ENCODE results near the gene KCNH5. TPM values are rescaled to one million over a fixed set of nuclear protein-coding genes. Genes with fewer than 3 reads are reported as not detected.
"Not testable (repeated sequence)": the region's sequence is repeated elsewhere in the genome, so short reads cannot be mapped to it uniquely, and the experiment has no call there.

KCNH5 gene
- total RNA-seq, 1 experiment from 2014 or later: not detected

- no peak overlapping the region for H3K4me3 ChIP-seq
- no peak for DNase-seq
Measured at GRCh38 chr14:62847168-62847567, 198.1 kb downstream of the KCNH5 start.

GRCh38 chr14:62844546-62844945 lies 200.7 kb downstream of the KCNH5 start:
- Histone ChIP-seq H3K27me3 (no peaks in the 10 kb centered on the region), H3K4me3 (no peak overlapping the region), H3K36me3 (no peaks in the 10 kb centered on the region), H3K9me3 (no peaks in the 10 kb centered on the region; the same call in 1 of the 2 replicates)
- DNase-seq: no peak

More at GRCh38 chr14:62847168-62847567, 198.1 kb downstream of the KCNH5 start:
- Histone ChIP-seq H3K27me3 (no peaks in the 10 kb centered on the region), H3K36me3 (no peaks in the 10 kb centered on the region), H3K9me3 (no peaks in the 10 kb centered on the region)

DNA sequence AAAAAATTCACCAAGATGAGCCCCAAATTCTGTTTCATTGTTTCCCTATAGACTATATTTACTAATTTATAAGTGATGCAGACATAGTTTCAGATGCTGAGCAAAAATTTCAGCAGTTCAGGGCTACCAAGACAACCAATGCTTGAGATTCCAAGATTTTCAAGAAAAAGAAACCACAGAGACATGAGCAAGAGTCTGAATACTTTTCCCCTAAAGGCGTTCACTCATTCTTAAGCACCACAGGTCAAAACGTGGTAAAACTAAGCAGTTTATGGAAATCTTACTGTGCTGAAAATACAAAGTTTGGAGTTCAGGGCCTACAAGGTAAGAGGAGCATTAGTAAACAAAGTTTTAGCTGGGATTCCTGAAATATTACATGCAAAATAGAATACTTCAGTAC lies 221.2 kb downstream of the KCNH5 start:
- no peaks in the 10 kb centered on the region for H3K9me3 ChIP-seq
- DNase-seq: no peak
- H3K27me3 ChIP-seq: no peaks in the 10 kb centered on the region
- no peak overlapping the region for H3K4me3 ChIP-seq
- H3K36me3 ChIP-seq: no peaks in the 10 kb centered on the region

GRCh38 chr14:62819931-62820330 lies 225.3 kb downstream of the KCNH5 start:
- Histone ChIP-seq H3K4me3 (no peak overlapping the region), H3K27me3 (no peaks in the 10 kb centered on the region), H3K9me3 (no peaks in the 10 kb centered on the region), H3K36me3 (no peaks in the 10 kb centered on the region)
- DNase-seq: no peak

DNA sequence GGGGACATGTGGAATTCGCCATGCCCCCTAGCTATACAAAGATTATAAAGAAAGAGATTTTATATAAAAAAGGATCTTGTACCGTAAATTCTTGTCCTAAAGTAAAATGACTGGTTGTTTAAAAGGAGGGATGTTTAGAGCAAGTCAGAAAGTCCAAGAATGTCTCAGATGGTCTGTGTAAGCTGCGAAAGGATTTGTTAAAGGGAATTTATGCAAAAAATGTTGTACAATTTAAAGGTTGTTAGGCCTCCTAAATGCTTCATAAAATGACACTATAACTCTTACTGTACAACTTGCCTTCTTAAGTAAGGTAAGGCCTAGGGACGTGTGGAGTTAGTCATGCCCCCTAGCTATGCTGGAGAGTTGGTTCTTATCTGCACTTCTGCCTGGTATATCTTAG lies 237.6 kb downstream of the KCNH5 start:
- no peaks in the 10 kb centered on the region for H3K9me3 ChIP-seq
- no peak overlapping the region for H3K4me3 ChIP-seq
- H3K27me3 ChIP-seq: no peaks in the 10 kb centered on the region
- no peak for DNase-seq
- no peaks in the 10 kb centered on the region for H3K36me3 ChIP-seq

- no peak for DNase-seq
- H3K36me3 ChIP-seq: no peaks in the 10 kb centered on the region
Measured at GRCh38 chr14:62800577-62800976, 244.7 kb downstream of the KCNH5 start.

DNA sequence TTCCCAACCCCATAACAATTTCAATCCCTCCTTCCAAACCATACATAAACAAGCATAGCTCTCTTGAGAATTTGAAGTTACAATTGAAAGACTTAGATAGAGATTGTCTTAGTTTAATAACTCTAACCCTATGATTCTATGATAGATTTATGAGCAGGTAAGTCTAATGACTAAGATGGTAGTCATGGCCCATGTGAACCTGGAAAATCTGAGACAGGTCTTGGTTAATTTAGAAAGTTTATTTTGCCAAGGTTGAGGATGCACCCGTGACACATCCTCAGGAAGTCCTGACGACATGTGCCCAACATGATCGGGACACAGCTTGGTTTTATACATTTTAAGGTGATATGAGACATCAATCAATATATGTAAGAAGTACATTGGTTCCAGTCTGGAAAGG lies 248.8 kb downstream of the KCNH5 start:
- H3K9me3 ChIP-seq: no peaks in the 10 kb centered on the region
- no peak for DNase-seq
- no peak overlapping the region for H3K4me3 ChIP-seq
- H3K27me3 ChIP-seq: no peaks in the 10 kb centered on the region
- no peaks in the 10 kb centered on the region for H3K36me3 ChIP-seq

More at GRCh38 chr14:62800577-62800976, 244.7 kb downstream of the KCNH5 start:
- Histone ChIP-seq H3K27me3 (no peaks in the 10 kb centered on the region), H3K9me3 (no peaks in the 10 kb centered on the region), H3K4me3 (no peak overlapping the region)

DNA sequence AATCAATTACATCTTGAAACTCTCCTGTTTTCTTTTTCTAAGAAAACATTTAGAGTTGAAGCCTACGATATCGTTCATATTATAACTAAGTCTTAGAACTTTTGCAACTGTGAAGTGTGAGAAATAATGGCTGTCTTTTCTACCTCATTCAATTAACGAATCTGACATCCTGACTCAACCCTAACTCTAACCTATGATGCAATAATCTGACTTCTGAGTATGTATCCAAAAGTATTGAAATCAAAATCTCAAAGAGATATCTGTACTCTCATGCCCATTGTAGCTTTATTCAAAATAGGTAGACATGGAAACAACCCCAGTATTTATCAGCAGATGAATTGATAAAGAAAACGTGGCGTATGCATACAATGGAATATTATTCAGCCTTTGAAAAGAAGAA lies 252.7 kb downstream of the KCNH5 start:
- DNase-seq: no peak
- H3K9me3 ChIP-seq: peaks cover 3% of the 10 kb centered on the region; the same call in 1 of the 2 replicates
- H3K36me3 ChIP-seq: no peaks in the 10 kb centered on the region
- H3K27me3 ChIP-seq: no peaks in the 10 kb centered on the region
- no peak overlapping the region for H3K4me3 ChIP-seq

DNA sequence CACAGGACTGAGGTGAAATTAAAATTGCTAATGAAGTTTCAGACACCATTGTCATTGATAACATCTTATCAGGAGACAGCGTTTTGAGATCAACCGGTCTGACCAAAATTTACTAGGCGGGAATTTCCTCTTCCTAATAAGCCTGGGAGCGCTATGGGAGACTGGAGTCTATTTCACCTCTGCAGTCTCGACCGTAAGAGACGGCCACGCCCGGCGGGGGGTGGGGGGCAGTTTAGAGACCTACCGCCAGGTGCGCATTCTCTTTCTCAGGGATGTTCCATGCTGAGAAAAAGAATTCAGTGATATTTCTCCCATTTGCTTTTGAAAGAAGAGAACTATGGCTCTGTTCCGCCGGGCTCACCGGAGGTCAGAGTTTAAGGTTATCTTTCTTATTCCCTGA lies 263.9 kb downstream of the KCNH5 start:
- H3K4me3 ChIP-seq, DNase-seq, H3K9me3 ChIP-seq, H3K27me3 ChIP-seq, H3K36me3 ChIP-seq: not testable (repeated sequence)

DNA sequence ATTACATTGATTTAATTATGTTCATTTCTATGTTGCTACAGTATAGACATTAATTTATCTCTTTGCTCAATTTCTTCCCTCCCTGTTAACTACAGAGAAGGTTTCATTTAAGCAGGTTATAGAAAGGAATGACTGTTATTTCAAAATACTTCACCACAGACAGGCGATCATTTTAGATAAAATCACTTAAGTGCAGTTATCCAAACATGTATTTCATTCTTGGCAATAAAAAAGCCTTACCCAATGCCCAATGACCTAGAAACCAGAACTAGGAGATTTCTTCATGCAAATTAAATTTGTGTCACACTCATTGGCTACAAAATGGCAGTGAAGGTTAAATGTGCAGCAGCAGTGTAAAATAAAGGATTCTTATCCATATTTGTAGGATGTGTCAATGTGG lies 266.4 kb downstream of the KCNH5 start:
- no peaks in the 10 kb centered on the region for H3K9me3 ChIP-seq
- H3K4me3 ChIP-seq: no peak overlapping the region
- H3K27me3 ChIP-seq: no peaks in the 10 kb centered on the region
- H3K36me3 ChIP-seq: no peaks in the 10 kb centered on the region
- DNase-seq: no peak

- Histone ChIP-seq H3K9me3 (no peaks in the 10 kb centered on the region), H3K27me3 (no peaks in the 10 kb centered on the region), H3K4me3 (no peak overlapping the region), H3K36me3 (no peaks in the 10 kb centered on the region)
- DNase-seq: no peak
Measured at GRCh38 chr14:62778310-62778709, 266.9 kb downstream of the KCNH5 start.

GRCh38 chr14:62777510-62777909 lies 267.7 kb downstream of the KCNH5 start:
- no peak for DNase-seq
- no peaks in the 10 kb centered on the region for H3K27me3 ChIP-seq
- H3K36me3 ChIP-seq: no peaks in the 10 kb centered on the region
- H3K4me3 ChIP-seq: no peak overlapping the region
- H3K9me3 ChIP-seq: no peaks in the 10 kb centered on the region

DNA sequence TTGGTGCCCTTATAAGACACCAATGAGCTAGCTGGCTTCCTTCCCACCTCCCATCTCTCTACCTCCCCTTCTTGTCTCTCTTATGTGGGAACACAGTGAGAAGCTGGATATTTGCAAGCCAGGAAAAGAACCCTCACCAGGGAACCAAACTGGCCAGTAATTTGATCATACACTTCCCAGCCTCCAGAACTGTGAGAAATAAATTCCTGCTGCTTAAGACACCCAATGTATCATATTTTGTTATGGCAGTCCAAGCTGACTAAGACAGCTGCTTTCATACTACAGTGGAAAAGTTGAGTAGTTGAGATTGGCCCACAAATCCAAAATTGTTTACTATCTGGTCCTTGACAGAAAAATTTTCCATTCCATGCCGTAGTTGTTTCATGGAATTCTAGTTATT lies 269.0 kb downstream of the KCNH5 start:
- Histone ChIP-seq H3K4me3 (no peak overlapping the region), H3K9me3 (no peaks in the 10 kb centered on the region), H3K27me3 (no peaks in the 10 kb centered on the region), H3K36me3 (no peaks in the 10 kb centered on the region)
- DNase-seq: no peak

GRCh38 chr14:62768753-62769152 lies 276.5 kb downstream of the KCNH5 start:
- no peak for DNase-seq
- no peak overlapping the region for H3K4me3 ChIP-seq
- H3K27me3 ChIP-seq: no peaks in the 10 kb centered on the region
- no peaks in the 10 kb centered on the region for H3K36me3 ChIP-seq
- H3K9me3 ChIP-seq: no peaks in the 10 kb centered on the region

DNA sequence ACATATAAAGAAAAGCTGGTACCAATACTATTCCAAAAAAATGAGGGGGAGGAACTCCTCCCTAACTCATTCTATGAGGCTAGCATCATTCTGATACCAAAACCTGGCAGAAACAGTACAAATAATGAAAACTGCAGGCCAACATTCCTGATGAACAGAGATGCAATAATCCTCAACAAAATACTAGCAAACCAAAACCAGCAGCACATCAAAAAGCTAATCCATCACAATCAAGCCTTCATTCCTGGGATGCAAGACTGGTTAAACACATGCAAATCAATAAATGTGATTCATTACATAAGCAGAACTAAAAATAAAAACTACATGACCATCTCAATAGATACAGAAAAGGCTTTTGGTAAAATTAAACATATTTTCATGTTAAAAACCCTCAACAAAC lies 281.3 kb downstream of the KCNH5 start:
- H3K9me3 ChIP-seq: no peaks in the 10 kb centered on the region
- H3K36me3 ChIP-seq: no peaks in the 10 kb centered on the region
- no peak overlapping the region for H3K4me3 ChIP-seq
- no peaks in the 10 kb centered on the region for H3K27me3 ChIP-seq
- no peak for DNase-seq

DNA sequence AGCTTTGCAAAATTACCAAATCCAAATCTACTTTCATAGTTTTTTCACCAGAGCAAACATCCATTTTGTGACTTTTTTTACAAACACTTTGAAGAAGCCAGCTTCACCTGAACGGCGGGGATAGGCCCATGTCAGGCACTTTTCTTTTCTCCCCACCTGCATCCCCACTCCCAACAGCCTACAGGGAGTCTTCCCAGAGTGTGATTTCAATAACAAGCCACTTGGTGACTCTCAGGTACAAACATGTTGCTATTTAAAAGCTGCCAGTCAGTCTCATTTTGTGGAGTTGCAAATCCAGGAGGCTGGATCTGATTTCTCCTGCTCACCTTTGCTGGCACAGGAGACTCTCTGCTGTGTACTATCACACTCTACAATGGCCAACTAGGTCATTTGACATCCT lies 285.5 kb downstream of the KCNH5 start:
- Histone ChIP-seq H3K9me3 (peaks cover 5% of the 10 kb centered on the region; the same call in 1 of the 2 replicates), H3K36me3 (no peaks in the 10 kb centered on the region), H3K4me3 (no peak overlapping the region), H3K27me3 (no peaks in the 10 kb centered on the region)
- DNase-seq: no peak

GRCh38 chr14:62746881-62747280 lies 298.4 kb downstream of the KCNH5 start:
- H3K4me3 ChIP-seq, DNase-seq, H3K9me3 ChIP-seq, H3K36me3 ChIP-seq, H3K27me3 ChIP-seq: not testable (repeated sequence)

GRCh38 chr14:62745496-62745895 lies 299.8 kb downstream of the KCNH5 start:
- H3K4me3 ChIP-seq: no peak overlapping the region
- no peaks in the 10 kb centered on the region for H3K36me3 ChIP-seq
- H3K9me3 ChIP-seq: no peaks in the 10 kb centered on the region
- DNase-seq: no peak
- H3K27me3 ChIP-seq: no peaks in the 10 kb centered on the region

GRCh38 chr14:62743560-62743959 lies 301.7 kb downstream of the KCNH5 start:
- no peaks in the 10 kb centered on the region for H3K27me3 ChIP-seq
- no peak for DNase-seq
- H3K9me3 ChIP-seq: no peaks in the 10 kb centered on the region
- no peak overlapping the region for H3K4me3 ChIP-seq
- H3K36me3 ChIP-seq: no peaks in the 10 kb centered on the region

Data from MG63 (cell line).